Measurements from ENCODE around the gene CRK.

DNA sequence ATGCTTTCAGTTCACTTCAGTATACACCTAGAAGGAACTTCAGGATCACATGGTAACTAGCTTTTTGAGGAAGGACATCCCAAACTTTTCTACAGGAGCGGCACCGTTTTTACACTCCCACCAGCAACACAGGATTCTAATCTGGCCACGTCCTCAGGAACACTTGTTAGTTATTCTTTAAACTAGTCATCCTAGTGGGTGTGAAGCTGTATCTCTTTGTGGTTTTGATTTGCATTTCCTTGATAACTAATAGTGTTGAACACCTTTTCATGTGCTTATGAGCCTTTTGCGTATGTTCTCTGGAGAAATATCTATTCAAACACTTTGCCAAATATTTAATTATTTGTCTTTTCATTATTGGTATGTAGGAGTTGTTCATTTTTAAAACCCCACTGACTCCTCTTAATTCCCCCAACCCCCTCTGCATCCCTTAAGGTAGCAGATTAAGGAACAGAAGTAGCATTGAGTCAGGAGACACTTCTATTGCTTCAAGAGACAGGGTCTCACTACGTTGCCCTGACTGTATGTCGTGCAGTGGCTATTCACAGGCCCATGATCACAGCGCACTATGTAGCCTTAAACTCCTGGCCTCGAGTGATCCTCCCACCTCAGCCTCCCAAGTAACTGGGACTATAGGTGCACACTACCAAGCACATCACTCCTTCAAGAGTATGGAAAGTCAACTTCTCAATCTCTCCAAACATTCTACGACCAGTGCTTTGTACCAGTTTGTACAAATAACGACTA lies 81.4 kb downstream of the CRK start:
- TF ChIP-seq, protein P1, sequence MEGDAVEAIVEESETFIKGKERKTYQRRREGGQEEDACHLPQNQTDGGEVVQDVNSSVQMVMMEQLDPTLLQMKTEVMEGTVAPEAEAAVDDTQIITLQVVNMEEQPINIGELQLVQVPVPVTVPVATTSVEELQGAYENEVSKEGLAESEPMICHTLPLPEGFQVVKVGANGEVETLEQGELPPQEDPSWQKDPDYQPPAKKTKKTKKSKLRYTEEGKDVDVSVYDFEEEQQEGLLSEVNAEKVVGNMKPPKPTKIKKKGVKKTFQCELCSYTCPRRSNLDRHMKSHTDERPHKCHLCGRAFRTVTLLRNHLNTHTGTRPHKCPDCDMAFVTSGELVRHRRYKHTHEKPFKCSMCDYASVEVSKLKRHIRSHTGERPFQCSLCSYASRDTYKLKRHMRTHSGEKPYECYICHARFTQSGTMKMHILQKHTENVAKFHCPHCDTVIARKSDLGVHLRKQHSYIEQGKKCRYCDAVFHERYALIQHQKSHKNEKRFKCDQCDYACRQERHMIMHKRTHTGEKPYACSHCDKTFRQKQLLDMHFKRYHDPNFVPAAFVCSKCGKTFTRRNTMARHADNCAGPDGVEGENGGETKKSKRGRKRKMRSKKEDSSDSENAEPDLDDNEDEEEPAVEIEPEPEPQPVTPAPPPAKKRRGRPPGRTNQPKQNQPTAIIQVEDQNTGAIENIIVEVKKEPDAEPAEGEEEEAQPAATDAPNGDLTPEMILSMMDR (conservative IDR thresholded peaks at IDR 0.05): no peak
- TF ChIP-seq EZH2 (IDR thresholded peaks at IDR 0.05; ENCODE audit: low read depth): no peak
